Fibroblast of gingiva (primary cell): ENCODE results near the gene TAS2R42.

Source experiments
- DNase-seq: peaks from one replicate; pipeline ENCODE4 v3.0.0-alpha.2; 2011; ENCODE audit warnings: low read depth

TAS2R42 gene

GRCh38 chr12:11144297-11144696 lies 42.4 kb downstream of the TAS2R42 start:
- DNase-seq, result no peak

GRCh38 chr12:11143352-11143751 lies 43.4 kb downstream of the TAS2R42 start:
- no peak for DNase-seq

GRCh38 chr12:11136075-11136474 lies 50.7 kb downstream of the TAS2R42 start:
- DNase-seq, result no peak
